ENCODE data around the gene SYT13.

SYT13 gene, protein sequence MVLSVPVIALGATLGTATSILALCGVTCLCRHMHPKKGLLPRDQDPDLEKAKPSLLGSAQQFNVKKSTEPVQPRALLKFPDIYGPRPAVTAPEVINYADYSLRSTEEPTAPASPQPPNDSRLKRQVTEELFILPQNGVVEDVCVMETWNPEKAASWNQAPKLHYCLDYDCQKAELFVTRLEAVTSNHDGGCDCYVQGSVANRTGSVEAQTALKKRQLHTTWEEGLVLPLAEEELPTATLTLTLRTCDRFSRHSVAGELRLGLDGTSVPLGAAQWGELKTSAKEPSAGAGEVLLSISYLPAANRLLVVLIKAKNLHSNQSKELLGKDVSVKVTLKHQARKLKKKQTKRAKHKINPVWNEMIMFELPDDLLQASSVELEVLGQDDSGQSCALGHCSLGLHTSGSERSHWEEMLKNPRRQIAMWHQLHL

DNA sequence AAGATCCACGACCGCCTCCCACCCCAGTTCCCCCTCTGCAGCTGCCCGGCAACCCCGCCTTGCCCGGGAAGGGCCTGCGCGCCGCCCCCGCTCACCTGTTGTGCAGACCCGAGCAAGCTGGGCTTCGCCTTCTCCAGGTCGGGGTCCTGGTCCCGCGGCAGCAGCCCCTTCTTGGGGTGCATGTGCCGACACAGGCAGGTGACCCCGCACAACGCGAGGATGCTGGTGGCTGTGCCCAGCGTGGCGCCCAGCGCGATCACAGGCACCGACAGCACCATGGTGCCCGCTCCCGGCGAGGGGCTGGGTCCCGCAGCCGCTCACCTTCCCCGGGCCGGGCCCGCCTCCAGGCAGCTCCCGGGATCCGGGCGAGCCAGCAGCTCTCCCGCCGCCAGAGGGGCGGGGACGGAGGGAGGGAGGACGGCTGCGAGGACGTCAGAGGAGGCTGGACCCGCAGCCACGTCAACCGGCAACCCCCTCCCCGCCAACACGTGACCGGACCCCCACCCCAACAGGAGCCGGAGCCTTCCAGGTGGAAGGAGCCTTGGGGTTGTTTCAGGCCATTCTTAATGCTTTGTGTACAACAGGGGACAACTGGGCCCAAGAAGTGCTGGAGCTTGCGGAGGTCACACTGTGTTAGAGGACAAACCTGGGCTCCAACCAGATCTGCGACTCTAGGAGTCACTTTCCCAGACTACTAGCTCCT lies at the start of gene SYT13:
SYT13 (minus strand) TSS at position 412 of the 703 bp plus-strand sequence; CDS start at position 278, 134 bp downstream.
- DNase-seq, result no peak

DNA sequence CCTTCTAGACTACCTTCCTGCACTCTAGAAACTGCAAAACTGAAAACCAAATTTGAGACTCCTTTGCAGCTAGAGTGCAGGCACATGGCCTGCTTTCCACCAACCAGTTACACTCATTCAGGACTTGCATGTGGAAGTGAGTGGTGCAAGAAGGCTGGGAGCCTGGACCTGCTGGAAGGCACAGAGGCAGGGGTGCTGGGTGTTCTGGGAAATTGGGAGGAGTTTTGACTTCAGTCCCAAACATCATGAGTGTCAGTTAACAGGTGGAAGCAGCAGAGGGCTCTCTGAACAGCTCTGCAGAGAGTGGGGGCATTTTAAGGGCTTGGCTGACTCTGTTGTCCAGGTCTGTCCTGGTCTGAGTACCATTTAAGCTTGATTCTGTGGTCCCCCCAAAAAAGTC lies 49.3 kb upstream of the SYT13 start:
- no peak for DNase-seq

DNA sequence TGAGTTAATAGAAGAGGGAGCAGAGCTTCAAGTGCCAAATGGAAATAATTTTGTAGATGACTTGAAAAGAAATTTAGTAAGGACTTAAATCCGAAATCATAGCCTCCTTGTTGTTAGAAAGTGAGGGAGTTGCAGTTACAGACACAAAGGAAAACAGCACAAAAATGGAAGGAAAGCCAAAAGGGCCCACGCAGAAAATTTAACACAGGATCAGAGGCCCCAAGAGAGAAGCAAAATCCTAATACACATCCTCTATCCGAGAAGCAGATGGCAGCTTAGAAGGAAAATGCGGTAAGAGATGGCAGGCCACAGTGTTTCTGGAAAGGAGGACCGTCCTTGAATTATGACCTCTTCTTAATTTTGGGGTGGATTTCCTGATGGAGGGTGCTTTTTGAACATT lies 48.7 kb upstream of the SYT13 start:
- no peak for DNase-seq

DNA sequence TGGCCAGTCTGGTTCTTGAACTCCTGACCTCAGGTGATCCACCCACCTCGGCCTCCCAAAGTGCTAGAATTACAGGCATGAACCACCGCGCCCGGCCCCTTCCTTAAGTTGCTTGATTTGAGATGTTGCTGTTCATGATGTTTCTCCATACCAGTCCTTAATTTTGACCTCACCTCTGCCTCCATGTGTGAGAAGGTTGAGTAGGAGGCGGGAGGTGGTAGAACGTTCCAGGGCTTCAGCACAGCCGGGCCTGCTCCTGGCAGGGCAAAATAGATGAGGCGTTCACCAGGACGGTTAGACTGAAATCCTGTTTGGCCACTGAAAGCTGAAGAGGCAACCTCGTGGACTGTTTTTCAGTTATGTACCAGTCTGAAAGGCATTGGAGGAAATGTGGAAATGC lies 48.3 kb upstream of the SYT13 start:
- no peak for DNase-seq

DNA sequence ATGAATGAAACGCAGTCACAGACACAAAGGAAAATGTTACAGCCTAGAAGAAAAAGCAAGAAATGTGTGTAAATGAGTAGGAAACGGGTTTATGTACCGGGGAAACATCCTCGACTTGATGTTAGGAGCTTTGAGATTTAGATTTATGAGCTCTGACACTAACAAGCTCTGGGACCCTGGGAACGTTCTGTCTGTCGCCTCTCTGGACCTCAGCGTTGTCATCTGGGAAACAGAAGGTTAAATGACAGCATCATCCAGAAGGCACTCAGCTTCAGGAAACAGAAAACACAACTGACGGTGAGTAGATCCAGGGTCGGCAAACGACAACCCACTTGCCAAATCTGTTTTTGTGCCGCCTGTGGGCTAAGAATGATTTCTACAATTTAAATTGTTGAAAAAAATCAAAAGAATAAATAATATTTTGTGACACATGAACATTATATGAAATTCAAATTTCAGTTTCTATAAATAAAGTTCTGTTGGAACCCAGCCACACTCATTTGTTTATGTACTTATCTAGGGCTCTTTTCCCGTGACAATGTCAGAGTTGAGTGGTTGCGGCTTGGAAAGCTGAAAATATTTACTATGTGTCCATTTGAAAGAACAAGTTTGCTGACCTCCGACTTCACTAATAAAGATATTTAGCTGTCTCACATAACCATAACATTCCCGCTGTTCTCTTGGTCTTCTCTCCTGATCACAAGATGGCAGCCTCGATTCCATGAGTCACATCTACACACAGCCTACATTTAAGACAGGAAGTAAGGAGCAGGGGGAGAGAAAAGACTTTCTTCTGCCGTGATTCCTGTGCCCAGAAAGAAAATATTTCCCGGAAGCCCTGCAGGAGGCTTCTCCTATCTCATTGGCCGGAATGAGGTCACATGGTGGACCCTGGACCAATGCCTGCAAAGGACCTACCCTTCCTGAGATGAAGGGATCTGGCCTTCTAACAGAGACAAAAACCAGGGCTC lies 47.1 kb upstream of the SYT13 start:
- DNase-seq, result no peak

DNA sequence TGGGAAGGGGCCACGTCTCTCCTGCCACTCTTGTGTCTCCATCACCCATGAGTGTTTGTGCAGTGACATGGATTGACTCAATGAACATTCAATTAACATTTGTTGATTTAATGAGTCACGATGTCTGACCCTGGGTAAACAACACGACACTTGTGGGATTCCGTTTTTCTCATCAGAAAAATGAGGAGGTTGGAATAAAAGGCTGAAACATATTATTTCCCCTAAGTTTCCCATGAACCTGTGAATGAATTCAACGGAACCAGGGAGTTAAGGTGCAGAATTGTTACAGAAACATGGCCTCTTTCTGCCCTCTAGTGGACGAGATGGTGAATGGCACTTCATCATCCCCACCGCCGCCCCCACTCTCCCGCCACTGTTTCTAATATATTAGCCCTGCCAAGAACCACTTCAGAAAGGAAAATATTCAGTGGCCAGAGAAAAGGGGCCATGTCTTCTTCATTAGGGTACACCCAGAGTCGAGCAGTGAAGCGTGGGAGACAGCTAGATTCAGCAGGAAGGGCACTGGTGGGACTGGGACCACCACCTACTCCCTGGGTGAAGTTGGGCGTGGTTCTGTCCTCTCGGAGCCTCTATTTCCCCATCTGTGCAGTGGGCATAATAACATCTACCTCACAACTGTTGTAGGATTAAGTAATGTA lies 46.3 kb upstream of the SYT13 start:
- peak; percentile 36 for DNase-seq

DNA sequence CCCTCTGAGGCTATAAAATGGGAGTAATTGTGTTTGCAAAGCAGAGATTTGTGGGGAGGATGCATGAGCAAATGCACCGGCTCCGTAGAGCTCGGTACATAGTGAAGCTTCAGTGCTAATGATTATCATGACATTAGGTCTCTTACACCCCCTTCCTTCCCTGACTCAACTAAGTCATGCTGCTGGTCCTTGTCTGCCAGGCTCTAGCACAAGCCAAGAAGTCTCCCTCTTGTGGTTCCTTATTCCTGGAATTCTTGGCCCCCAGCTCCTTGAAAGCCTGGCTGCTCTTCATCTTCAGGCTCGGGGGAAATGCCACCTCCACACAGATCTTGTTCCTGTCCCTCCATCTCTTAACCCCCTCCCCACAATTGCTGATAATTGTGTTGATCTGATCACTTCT lies 45.7 kb upstream of the SYT13 start:
- no peak for DNase-seq

DNA sequence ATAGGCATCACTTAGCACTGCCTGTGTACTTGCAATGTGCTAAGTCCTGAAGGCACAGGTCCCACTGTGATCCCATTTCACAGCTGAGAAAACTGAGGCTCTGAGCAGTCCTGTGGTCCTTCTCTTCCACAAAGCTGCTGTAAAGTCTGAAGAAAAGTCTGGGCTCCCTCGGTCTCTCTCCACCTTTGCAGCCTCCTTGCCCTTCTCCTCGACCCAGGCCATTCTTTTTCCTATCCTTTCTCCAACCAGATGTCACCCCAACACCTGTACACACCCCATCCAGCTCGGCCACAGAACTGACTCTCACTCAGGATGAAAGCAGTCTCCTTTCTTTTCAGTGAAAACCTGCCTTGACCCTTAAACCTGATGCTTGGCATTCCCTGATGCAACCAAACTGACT lies 42.6 kb upstream of the SYT13 start:
- DNase-seq, result no peak

DNA sequence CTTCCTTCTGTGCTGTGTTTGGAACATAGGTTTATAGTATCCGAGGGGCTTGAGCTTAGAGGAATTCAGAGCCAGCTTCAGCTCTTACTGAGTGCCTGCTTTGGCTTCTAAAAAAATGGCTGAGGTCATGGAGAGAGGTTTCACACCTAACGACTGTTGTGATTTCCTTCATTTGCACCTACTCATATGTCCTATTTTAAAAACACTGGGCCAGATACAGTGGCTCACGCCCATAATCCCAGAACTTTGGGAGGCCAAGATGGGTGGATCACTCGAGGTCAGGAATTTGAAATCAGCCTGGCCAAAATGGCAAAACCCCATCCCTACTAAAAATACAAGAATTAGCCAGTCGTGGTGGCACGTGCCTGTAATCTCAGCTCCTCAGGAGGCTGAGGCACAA lies 38.3 kb upstream of the SYT13 start:
- no peak for DNase-seq

DNA sequence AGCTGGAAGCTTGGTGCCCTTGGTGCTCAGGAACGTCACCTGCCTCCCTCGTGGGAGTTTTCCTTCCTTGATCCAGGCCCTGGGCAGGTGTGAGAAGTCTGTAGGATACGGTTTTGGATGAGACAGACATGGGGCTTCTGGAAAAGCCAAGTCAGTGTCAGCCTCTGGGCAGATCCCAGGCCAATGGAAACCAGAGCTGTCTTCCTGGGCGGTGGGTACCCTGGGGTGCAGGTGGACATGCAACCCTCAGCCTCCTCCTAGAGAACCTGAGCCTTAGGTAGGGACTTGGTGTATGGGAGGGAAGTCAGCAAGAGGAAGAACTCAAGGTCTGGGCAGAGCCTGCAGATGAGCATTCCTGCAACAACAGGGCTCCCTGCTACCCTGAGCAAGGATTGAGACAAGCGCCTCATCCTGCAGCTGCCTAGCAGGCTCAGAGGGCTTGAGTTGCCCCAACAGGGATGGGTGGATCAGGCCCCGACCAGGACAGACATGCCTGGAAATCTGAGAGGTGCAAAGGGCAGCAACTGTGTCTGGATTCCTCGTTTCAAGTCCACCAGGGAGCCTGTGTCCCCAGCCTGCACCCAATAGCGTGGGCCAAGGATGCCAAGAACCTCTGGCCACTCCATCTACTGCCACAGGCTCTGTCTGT lies 37.6 kb upstream of the SYT13 start:
- DNase-seq, result no peak

DNA sequence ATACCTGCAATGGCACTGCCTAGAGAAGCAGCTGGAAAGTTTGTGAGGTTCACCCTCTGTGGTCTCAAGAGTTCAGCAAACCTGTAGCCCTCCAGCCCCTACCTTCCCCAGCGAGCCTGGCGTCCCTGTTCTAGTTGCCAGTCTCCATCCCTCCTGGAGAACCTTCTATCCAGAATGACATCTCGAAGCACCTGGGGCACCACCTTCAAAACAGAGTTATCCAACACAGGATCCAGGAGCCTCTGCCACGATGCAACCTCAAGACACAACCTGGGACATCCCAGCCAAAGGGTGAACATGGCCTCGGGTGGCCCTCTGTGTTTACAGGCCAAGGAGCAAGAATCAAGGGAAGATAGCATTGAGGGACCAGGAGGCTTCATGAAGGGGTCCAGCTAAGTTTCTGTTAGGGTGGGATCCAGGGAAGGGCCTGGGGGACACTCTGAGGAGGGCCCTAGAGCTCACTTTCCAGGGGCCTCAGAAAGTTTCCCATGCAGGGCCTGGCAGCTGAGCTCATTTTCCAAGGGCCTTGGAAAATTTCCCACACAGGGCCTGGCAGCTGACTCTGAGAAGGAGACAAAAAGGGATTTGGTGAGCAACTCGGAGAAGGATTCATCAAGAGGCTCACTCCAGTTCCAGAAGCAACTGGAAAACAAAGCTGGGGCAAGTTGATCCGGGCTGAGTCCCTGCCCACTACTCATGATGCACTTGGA lies 36.9 kb upstream of the SYT13 start:
- DNase-seq, result no peak

DNA sequence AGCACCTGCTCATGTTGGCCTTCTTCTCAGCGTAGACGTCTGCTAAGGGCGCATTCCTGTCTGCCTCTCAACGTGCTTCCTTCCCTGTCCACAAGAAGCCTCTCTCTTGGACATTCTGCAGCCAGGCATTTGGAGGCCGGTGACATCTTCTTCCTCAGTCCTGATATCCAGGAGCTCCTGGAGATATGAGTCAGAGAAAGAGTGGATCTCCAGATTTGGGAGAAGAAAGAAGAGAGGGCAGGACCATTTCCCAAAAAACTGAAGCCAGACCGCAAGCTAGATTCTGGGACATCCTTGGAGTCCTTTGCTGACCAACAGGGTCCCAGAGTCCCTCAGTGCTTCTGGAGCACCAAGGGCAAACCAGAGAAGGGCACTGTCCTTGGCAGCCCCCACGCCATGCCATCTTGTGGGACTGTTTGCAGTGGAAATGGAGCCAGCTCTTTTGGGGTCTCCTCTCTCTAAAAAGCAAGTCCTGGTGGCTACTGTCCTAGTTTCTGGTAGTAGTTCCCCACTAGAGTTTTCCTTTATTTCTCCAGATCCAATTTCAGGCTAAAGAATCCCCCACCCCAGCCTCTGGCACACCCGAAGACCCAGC lies 36.1 kb upstream of the SYT13 start:
- no peak for DNase-seq

DNA sequence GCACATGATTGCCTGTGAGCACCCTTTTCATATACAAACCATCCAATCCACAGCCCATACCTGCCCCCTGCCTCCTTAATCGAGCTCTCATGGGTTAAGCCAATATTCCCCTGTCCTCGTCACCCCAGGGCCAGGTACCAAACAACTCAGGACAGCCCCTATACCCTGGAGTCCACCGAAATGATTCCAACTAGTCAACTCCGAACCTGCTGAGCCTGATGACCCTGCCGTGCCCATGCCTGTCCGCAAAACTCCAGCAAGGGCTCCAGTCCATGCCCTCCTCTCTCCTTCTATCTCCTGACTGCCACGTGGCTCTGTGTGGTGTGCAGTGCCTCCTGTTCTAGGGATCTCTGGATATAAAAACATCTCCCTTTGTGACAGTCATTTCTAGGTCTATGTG lies 35.5 kb upstream of the SYT13 start:
- DNase-seq, result no peak

DNA sequence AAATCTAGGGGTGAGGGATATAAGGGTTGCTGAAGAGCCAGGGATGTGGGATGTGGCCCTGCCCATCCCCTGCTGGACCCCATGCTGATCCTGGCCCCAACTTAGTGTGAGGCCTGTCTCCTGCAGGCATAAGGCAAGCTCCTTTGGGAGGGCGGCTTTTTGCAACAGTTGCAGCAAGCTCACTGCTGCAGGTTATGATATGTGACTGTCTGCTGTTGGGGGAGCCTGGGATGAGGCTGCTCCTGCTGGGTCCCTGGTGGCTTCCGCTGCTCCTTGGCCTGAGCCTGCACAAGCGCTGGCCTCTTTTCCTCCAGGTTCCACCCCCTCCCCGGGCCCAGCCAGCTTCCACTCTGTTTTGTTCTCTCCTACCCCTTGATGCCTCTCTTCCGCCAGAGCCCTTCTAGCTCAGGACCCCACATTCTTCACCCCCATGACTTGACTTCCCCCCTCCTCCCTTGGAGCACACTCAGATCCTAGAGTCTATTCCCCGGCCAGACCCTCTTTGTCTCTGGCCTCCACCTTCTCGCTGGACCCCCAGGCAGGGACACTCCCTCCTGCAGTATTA lies 35.0 kb upstream of the SYT13 start:
- DNase-seq, result no peak

DNA sequence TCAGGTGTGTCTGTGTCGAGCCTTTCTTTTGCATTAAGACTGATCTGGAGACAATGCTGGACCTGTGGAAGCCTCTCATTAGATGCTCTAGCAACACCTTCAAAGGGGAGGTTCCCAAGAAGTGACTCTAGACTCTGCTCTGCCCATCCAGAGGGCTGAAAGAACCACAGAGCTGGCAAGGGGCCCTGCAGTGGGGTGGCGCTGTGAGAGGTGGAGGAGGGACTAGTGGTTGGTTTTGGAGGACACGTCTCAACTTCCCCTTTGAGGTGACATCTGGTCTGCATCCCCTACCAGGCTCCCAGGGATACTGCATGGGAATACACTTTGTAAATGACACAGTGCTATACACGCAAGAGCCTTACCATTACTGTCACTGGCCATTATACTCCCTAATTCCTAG lies 34.2 kb upstream of the SYT13 start:
- no peak for DNase-seq

DNA sequence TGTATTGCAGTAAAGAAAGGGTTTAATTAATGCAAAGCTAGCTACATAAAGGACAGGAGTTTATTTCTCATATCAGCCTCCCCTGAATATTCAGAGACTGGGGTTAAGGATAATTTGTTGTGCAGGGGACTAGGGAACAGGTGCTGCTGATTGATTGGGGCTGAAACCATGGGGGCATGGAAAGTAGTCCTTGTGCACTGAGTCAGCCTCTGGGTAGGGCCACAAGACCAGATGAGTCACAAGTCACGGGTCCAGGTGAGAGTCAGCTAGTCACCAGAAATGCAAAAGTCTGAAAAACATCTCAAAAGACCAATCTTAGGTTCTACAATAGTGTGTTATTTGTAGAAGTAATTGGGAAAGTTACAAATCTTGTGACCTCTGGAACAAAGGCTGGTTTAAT lies 32.9 kb upstream of the SYT13 start:
- DNase-seq, result no peak

DNA sequence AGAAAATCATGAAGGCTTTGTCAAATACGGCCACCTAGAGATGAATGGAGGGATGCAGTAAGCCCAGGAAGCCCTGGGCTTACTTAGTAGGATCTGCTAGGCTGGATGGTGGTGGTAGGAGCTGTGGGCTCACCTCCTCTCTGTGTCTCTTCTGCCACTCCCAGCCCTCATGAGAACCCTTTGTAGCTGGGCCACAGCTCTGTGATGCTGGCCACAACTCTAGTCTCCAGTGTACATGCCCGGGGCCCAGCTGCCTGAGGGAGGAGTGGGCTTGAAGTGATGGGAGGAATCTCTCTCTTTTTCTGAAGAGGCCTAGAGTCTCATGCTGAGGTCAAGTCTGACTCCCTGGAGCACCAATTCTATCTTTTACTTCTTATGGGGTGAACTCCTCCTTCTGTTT lies 32.4 kb upstream of the SYT13 start:
- DNase-seq, result no peak

DNA sequence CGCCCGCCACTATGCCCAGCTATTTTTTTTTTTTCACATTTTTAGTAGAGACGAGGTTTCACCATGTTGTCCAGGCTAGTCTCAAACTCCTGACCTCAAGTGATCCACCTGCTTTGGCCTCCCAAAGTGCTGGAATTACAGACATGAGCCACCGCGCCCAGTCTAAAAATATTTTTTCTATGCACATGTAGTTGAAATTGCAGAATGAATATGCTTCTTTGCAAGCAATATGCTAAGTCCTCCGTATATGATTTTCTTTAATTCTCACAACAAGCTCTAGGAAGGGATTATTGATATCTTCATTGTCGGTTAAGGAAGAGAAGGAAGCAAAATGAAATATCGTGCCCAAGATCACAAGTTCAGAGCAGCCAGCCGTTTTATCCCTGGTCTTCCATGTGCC lies 30.1 kb upstream of the SYT13 start:
- no peak for DNase-seq

DNA sequence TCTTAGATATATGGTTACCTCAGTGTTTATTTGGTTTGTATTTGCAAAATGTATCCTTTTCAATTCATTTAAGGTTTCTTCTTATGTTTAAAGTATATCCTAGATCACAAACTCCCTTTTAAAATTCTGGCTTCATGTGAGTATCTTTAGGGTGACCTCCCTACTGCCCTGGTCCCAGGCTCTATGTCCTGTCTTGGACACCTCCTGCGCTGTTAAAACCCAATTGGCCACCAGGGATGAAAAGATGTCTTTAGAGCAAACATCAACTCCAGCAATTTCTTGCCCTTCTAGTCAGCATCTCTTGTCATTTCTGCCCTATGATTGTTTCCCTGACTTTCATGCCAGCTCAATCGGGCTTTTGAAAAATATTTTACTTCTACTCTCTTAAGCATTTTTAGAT lies 28.8 kb upstream of the SYT13 start:
- no peak for DNase-seq

DNA sequence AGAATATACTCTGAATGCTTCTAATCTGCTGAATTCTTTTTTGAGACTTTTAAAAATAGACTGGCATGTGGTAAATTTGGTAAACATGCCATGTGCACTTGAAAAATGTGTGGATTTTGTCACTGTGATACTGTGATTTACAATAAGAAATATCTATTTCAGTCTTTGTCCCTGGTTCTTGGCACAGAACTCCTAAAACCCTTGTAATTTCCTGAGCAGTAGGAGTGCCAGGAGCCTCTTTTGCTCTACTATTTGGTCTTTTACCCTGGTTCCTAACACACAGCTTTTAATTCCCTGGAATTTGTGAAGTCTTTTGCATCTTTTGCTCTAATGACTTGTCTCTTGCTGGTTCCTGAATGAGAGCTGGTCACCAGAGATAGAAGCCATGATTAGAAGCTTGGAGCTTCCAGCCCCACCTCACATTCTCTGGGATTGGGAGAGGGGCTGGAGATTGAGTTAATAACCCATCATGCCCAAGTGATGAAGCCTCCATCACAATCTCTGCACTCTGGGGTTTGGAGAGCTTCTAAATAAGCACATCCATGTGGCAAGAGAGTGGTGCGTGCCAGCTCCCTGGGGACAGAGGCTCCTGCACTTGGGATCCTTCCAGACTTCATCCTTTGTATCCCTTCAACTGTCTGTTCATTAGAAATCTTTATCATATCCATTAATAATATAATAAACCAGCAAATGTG lies 27.2 kb upstream of the SYT13 start:
- no peak for DNase-seq
